PFSK-1 (cell line): ENCODE measurements around the gene SFRP5.

ENCODE experiments used
- FOXP2 ChIP-seq: optimal IDR thresholded peaks from 2 replicates; pipeline ENCODE3; 2011; ENCODE audit warnings: borderline replicate concordance, control low read depth, inconsistent platforms; ENCODE audit not compliant: insufficient read depth; ENCODE audit errors: extremely low read length, extremely low read depth
- POLR2AphosphoS5 ChIP-seq: IDR thresholded peaks from 2 replicates; pipeline ENCODE4 v1.6.1; 2012; ENCODE audit warnings: low read depth, mild to moderate bottlenecking, control low read depth, low read length, moderate library complexity
- SIN3A ChIP-seq: IDR thresholded peaks from 2 replicates; pipeline ENCODE4 v1.6.1; 2012; ENCODE audit warnings: mild to moderate bottlenecking, low read length, moderate library complexity, borderline replicate concordance; ENCODE audit not compliant: insufficient read depth
- TAF1 ChIP-seq: IDR thresholded peaks from 2 replicates; pipeline ENCODE4 v1.6.1; 2012; ENCODE audit warnings: low read length, control low read depth, borderline replicate concordance; ENCODE audit not compliant: insufficient read depth
- TF ChIP-seq, protein P1 (sequence below), 2 experiments: IDR thresholded peaks; 2 replicates each; pipeline versions ENCODE4 v1.6.1 to v1.8.0; 2011 to 2012; ENCODE audit warnings: low read depth in 2 of 2, low read length in 2 of 2, control low read depth in 1 of 2, inconsistent platforms in 1 of 2, mild to moderate bottlenecking in 1 of 2, moderate library complexity in 1 of 2; ENCODE audit not compliant: insufficient read depth in 1 of 2

Gene SFRP5

DNA sequence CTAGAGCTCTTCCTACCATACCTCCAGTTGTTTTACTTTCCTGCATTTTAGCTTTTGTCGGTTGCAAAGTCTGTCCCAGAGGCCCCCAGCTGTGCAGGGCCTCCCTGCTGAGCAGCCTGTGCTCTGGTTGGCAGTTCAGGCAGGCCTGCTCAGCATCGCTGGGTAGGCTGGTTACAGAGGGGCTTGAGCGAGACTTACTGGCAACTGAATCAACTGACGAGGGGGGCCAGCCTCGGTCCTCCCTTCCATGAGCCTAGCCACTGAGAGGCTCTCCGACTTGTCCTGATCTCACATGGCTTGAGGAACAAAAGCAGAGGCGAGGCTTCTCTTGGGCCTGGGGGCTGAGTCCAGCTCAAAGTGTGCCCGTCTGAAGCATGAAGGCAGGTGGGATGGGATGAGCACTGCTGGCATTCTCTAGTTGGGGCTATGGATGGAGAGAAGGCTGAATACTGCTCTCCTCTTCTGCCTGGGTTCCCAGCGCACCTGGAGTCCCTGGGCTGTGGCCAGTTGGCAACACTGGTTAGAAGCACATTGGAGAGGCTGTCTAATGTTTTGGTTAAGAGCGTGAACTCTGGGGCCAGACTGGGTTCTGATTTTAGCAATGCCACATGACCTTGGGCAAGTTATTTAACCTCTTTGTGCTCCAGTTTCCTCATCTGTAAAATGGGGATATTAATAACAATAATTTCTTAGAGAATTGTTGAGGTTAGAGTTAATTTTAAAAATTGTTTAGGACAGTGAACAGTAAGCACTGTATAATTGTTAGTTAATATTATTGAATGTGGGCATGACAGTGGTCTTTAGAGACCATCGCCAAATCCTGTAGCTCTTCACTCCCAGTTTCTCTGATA, 6.9 kb upstream of the SFRP5 start:
- TF ChIP-seq, protein P1, sequence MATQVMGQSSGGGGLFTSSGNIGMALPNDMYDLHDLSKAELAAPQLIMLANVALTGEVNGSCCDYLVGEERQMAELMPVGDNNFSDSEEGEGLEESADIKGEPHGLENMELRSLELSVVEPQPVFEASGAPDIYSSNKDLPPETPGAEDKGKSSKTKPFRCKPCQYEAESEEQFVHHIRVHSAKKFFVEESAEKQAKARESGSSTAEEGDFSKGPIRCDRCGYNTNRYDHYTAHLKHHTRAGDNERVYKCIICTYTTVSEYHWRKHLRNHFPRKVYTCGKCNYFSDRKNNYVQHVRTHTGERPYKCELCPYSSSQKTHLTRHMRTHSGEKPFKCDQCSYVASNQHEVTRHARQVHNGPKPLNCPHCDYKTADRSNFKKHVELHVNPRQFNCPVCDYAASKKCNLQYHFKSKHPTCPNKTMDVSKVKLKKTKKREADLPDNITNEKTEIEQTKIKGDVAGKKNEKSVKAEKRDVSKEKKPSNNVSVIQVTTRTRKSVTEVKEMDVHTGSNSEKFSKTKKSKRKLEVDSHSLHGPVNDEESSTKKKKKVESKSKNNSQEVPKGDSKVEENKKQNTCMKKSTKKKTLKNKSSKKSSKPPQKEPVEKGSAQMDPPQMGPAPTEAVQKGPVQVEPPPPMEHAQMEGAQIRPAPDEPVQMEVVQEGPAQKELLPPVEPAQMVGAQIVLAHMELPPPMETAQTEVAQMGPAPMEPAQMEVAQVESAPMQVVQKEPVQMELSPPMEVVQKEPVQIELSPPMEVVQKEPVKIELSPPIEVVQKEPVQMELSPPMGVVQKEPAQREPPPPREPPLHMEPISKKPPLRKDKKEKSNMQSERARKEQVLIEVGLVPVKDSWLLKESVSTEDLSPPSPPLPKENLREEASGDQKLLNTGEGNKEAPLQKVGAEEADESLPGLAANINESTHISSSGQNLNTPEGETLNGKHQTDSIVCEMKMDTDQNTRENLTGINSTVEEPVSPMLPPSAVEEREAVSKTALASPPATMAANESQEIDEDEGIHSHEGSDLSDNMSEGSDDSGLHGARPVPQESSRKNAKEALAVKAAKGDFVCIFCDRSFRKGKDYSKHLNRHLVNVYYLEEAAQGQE (IDR thresholded peaks at IDR 0.05; ENCODE audit: insufficient read depth in 1 of 2, low read depth in 2 of 2, low read length in 2 of 2), result no peak
- TF ChIP-seq POLR2AphosphoS5, result no peak
- TF ChIP-seq SIN3A, result no peak

DNA sequence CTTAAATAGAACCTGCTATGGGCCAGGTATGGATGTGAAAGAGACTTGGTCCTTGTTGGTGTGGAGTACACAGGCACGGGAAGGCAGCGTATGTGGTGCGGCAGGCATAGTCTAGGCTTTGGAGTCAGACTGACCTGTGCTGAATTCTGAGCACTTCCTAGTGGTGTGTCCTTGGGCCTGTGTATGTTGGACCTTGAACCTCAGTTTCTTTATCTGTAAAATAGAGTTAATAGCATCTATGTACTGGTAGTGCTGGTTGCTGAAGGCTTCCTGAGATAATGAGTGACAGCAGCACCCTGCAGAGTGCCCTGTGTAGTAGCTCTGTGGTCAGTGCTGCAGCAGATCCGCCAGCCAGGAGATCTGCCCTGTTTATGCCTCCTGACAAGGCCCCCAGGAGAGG, 5.3 kb upstream of the SFRP5 start:
- TF ChIP-seq POLR2AphosphoS5, result no peak
- TF ChIP-seq SIN3A, result no peak
- TF ChIP-seq FOXP2, result no peak
- TF ChIP-seq, protein P1 (IDR thresholded peaks at IDR 0.05; ENCODE audit: insufficient read depth in 1 of 2, low read depth in 2 of 2, low read length in 2 of 2), result no peak
- TF ChIP-seq TAF1, result no peak

DNA sequence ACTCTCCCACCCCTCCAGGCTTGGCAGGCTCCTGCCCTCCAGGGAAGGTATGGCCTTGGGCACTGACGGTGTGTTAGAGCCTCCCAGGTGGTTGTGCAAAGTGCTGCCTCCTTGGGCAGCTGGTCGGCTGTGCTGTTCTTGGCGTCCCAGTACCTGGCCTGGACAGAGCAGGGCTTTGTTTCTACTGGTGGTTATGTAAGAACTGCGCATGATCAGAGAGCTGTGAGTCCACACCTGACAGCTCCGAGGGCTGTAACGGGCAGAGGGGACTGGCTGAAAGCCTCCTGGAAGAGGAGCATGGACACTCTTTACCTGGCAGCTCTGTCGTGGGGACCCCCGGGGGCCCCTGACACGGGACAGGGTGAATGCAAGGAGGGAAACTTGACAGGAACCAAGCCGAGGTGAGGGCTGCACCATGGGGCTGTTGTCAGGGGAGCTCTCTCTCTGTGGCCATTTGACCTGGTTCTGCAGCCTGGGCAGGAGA, 3.1 kb upstream of the SFRP5 start:
- TF ChIP-seq FOXP2, result no peak
- TF ChIP-seq SIN3A, result no peak
- no peak for TF ChIP-seq TAF1
- TF ChIP-seq, protein P1 (IDR thresholded peaks at IDR 0.05; ENCODE audit: insufficient read depth in 1 of 2, low read depth in 2 of 2, low read length in 2 of 2), result no peak
- TF ChIP-seq POLR2AphosphoS5, result no peak

DNA sequence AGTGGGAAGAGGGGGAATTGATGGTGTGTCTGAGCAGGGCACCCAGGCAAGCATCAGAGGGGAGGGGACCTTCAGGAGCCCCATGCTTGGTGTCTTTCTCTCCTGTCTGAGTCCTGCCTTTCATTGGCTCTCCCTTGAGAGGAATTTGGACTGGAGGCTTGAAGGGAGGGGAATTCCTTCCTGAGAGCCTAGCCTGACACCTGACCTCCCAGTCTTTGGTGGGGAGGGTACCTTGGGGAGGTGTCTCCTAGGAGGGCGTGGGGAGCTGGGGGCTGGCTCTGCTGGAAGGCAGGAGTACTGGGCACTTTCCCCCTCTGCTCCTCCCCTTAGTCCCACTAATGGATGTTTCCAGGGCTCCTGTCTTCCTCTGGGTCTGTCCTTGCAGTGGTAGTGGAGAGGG, 1.3 kb upstream of the SFRP5 start:
- TF ChIP-seq TAF1 (no peak), FOXP2 (no peak), SIN3A (no peak), POLR2AphosphoS5 (no peak)
- TF ChIP-seq, protein P1 (IDR thresholded peaks at IDR 0.05; ENCODE audit: insufficient read depth in 1 of 2, low read depth in 2 of 2, low read length in 2 of 2), result no peak
